Measurements from ENCODE around the gene IGSF1. TPM values are rescaled to one million over a fixed set of nuclear protein-coding genes. Genes with fewer than 3 reads are reported as not detected.

IGSF1 gene
- total and polyA plus RNA-seq, 2 of the 13 experiments (the other 11 are each of a cell fraction or from before 2014, with no cell fraction given): 58.7 to 108 TPM

DNA sequence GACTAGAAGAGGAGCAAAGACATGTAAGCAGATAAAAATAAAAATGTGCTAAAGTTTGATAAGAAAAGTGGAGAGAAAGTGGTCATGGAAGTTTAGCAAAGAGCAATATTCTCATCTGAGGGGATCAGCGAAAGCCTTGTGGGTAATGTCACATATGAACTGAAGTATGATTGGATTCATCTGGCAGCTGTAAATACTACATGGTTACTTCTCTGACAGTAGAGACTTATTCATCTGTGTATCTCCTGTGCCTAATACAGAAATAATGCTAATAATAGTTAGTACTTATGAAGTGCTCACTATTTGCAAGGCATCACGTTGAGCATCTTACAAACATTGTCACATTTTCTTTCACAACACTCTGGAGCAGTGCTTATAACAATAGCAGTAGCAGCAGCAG lies 8.9 kb upstream of the IGSF1 start:
- Histone ChIP-seq H3K27ac (ENCODE audit: extremely low read length, insufficient read depth, low read length) (no peak overlapping the region), H2AFZ (ENCODE audit: low read length) (no peak overlapping the region), H3K9ac (ENCODE audit: insufficient read depth, low read depth, low read length) (no peak overlapping the region), H3K36me3 (replicated peaks in 1 of 2; ENCODE audit: control insufficient read depth in 1 of 2, insufficient read depth in 2 of 2, low read length in 2 of 2) (no peaks in the 10 kb centered on the region), H3K4me1 (ENCODE audit: insufficient read depth, low read length) (no peaks in the 10 kb centered on the region), H3K4me2 (ENCODE audit: low read depth, low read length) (no peak overlapping the region), H3K27me3 (ENCODE audit: control insufficient read depth in 1 of 2, insufficient read depth in 2 of 2, low read length in 2 of 2) (no peaks in the 10 kb centered on the region), H3K9me3 (ENCODE audit: low read length) (no peaks in the 10 kb centered on the region), H4K20me1 (ENCODE audit: insufficient read depth, low read length) (no peaks in the 10 kb centered on the region), H3K4me3 (replicated peaks in 1 of 3; ENCODE audit: insufficient read depth in 1 of 3, low read depth in 2 of 3, low read length in 3 of 3) (no peak overlapping the region), H3K79me2 (ENCODE audit: insufficient read depth, low read length) (no peaks in the 10 kb centered on the region)
- 46% methylated on average over 2 of the region's 2 CpGs for WGBS (ENCODE audit: low lambda C conversion rate)
- BruUV-seq (replicated peaks): no TSS peak
- ATAC-seq (no peak), FAIRE-seq (no peak), DNase-seq (ENCODE audit: low spot score) (no peak)
- POLR2A ChIA-PET: no interaction called here
- TF ChIP-seq, protein P1, sequence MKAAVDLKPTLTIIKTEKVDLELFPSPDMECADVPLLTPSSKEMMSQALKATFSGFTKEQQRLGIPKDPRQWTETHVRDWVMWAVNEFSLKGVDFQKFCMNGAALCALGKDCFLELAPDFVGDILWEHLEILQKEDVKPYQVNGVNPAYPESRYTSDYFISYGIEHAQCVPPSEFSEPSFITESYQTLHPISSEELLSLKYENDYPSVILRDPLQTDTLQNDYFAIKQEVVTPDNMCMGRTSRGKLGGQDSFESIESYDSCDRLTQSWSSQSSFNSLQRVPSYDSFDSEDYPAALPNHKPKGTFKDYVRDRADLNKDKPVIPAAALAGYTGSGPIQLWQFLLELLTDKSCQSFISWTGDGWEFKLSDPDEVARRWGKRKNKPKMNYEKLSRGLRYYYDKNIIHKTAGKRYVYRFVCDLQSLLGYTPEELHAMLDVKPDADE (CRISPR knock-in tag; IDR thresholded peaks at IDR 0.05): no peak
- TF ChIP-seq ZBTB8A (CRISPR knock-in tag; IDR thresholded peaks at IDR 0.05; ENCODE audit: borderline replicate concordance, low read depth) (no peak), SMAD9 (CRISPR knock-in tag; IDR thresholded peaks at IDR 0.05) (no peak)
- intact Hi-C loops (cut with micrococcal nuclease; ENCODE audit: unreplicated experiment): no loop called here
- CTCF ChIA-PET (ENCODE audit: low intra/inter-chr PET ratio, low total read pairs): no interaction called here
- in situ Hi-C loops (cut with HindIII; ENCODE audit: extremely low pct_ligation_motif_present, low pct_unique_long_range_greater_than_20kb): no loop called here

DNA sequence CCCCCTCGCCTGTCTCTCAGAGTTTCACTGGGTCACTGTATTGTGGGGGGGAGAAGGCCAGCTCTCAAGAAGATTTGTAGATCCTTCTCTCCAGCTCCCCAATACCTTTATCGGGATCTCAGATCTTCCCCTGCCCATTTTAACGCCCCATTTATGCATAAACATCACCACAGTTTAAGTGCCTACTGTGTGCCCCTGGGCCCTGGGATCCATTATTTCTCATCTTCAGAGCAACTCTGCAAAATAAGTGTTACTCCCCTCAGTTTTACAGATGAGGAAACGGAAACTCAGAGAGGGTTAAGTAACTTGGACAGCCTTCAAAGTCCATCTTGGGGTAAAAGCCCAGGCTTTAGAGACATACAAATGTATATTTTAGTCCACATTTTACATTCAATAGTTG lies 421 bp upstream of the IGSF1 start:
- H3K9me3 ChIP-seq (ENCODE audit: low read length): no peaks in the 10 kb centered on the region
- H3K4me2 ChIP-seq (ENCODE audit: low read depth, low read length): peak overlapping the region; percentile 51
- H4K20me1 ChIP-seq (ENCODE audit: insufficient read depth, low read length): no peaks in the 10 kb centered on the region
- WGBS (ENCODE audit: low lambda C conversion rate): 19% methylated on average over 4 of the region's 4 CpGs
- BruUV-seq (replicated peaks): no TSS peak
- peaks cover 1 to 16% of the 10 kb centered on the region in 2 experiments; a peak in 2 of 5 replicates for H3K36me3 ChIP-seq (replicated peaks in 1 of 2; ENCODE audit: control insufficient read depth in 1 of 2, insufficient read depth in 2 of 2, low read length in 2 of 2)
- ChIA-PET CTCF (ENCODE audit: low intra/inter-chr PET ratio, low total read pairs) (no interaction called here), POLR2A (no interaction called here)
- in situ Hi-C loops (cut with HindIII; ENCODE audit: extremely low pct_ligation_motif_present, low pct_unique_long_range_greater_than_20kb): no loop called here
- intact Hi-C loops (cut with micrococcal nuclease; ENCODE audit: unreplicated experiment): no loop called here
- H3K27me3 ChIP-seq (ENCODE audit: control insufficient read depth in 1 of 2, insufficient read depth in 2 of 2, low read length in 2 of 2): no peaks in the 10 kb centered on the region
- ATAC-seq (no peak), FAIRE-seq (no peak), DNase-seq (ENCODE audit: low spot score) (no peak)
- H3K9ac ChIP-seq (ENCODE audit: insufficient read depth, low read depth, low read length): no peak overlapping the region
- peak overlapping the region; percentile 87 for H3K27ac ChIP-seq (ENCODE audit: extremely low read length, insufficient read depth, low read length)
- TF ChIP-seq ZKSCAN1 (IDR thresholded peaks at IDR 0.05; ENCODE audit: low read length) (peak; percentile 71), ZNF331 (CRISPR knock-in tag; IDR thresholded peaks at IDR 0.05) (no peak), RXRA (CRISPR knock-in tag; IDR thresholded peaks at IDR 0.05) (no peak), PRPF4 (IDR thresholded peaks at IDR 0.05; ENCODE audit: low read depth, low read length, poor library complexity, severe bottlenecking) (no peak)
- no peaks in the 10 kb centered on the region for H3K79me2 ChIP-seq (ENCODE audit: insufficient read depth, low read length)
- H3K4me3 ChIP-seq (replicated peaks in 1 of 3; ENCODE audit: insufficient read depth in 1 of 3, low read depth in 2 of 3, low read length in 3 of 3): peak overlapping the region; percentile 68 to 73 (median 72); a peak in 4 of 6 replicates
- peaks cover 10% of the 10 kb centered on the region for H3K4me1 ChIP-seq (ENCODE audit: insufficient read depth, low read length)
- no peak overlapping the region for H2AFZ ChIP-seq (ENCODE audit: low read length)

Measured in HepG2 (cell line).